ENCODE data around the gene SIGMAR1. TPM values are rescaled to one million over a fixed set of nuclear protein-coding genes. Genes with fewer than 3 reads are reported as not detected.

SIGMAR1 gene
- 100 to 1,000 TPM in 3 of 4 donors, 10 to 100 TPM in 1; 63.5 to 138 (median 111) TPM for total RNA-seq

GRCh38 chr9:34637356-34638137 is at the start of gene SIGMAR1:
SIGMAR1 (minus strand) TSS chr9:34637787; CDS start chr9:34637697, 90 bp downstream.
- Histone ChIP-seq H3K4me1 (peaks cover 0 to 26% (median 10%) of the 10 kb centered on the region in 4 donors), H3K27me3 (no peaks in the 10 kb centered on the region), H3K36me3 (peaks cover 0 to 10% (median 0%) of the 10 kb centered on the region in 3 donors), H3K4me3 (peak within 1 kb of the TSS; percentile 69 to 79 (median 74)), H3K27ac (peak within 1 kb of the TSS; percentile 73 to 86 (median 82)), H3K9me3 (no peaks in the 10 kb centered on the region)
- DNase-seq = peak; percentile 89 to 97 (median 97)
- TF ChIP-seq POLR2A (IDR thresholded peaks at IDR 0.05) (peak; percentile 88 to 89), CTCF (IDR thresholded peaks at IDR 0.05) (peak in 2 of 6 experiments; percentile 30 to 34)

- no peak overlapping the region for H3K27ac ChIP-seq
- no peaks in the 10 kb centered on the region for H3K9me3 ChIP-seq
- peaks cover 0 to 5% (median 0%) of the 10 kb centered on the region in 4 donors for H3K4me1 ChIP-seq
- no peak overlapping the region for H3K4me3 ChIP-seq
- no peaks in the 10 kb centered on the region for H3K36me3 ChIP-seq
- no peak for TF ChIP-seq POLR2A (IDR thresholded peaks at IDR 0.05)
- no peak for TF ChIP-seq CTCF (IDR thresholded peaks at IDR 0.05)
- no peaks in the 10 kb centered on the region for H3K27me3 ChIP-seq
- no peak for DNase-seq
Observed at GRCh38 chr9:34686732-34687131, 49.1 kb upstream of the SIGMAR1 start.

GRCh38 chr9:34686231-34686630 is 48.6 kb upstream of the SIGMAR1 start:
- Histone ChIP-seq H3K4me1 (peaks cover 0 to 4% (median 0%) of the 10 kb centered on the region in 4 donors), H3K27ac (no peak overlapping the region), H3K27me3 (no peaks in the 10 kb centered on the region), H3K4me3 (no peak overlapping the region), H3K9me3 (no peaks in the 10 kb centered on the region), H3K36me3 (no peaks in the 10 kb centered on the region)
- no peak for DNase-seq
- TF ChIP-seq CTCF (IDR thresholded peaks at IDR 0.05) (no peak), POLR2A (IDR thresholded peaks at IDR 0.05) (no peak)

- Histone ChIP-seq H3K9me3 (no peaks in the 10 kb centered on the region), H3K4me1 (no peaks in the 10 kb centered on the region), H3K27me3 (no peaks in the 10 kb centered on the region), H3K27ac (no peak overlapping the region), H3K36me3 (no peaks in the 10 kb centered on the region), H3K4me3 (no peak overlapping the region)
- TF ChIP-seq CTCF (IDR thresholded peaks at IDR 0.05) (no peak), POLR2A (IDR thresholded peaks at IDR 0.05) (no peak)
- DNase-seq = no peak
Observed at GRCh38 chr9:34685591-34685990, 48.0 kb upstream of the SIGMAR1 start.

- no peaks in the 10 kb centered on the region for H3K27me3 ChIP-seq
- H3K9me3 ChIP-seq = no peaks in the 10 kb centered on the region
- H3K4me1 ChIP-seq = no peaks in the 10 kb centered on the region
- H3K27ac ChIP-seq = no peak overlapping the region
- TF ChIP-seq CTCF (IDR thresholded peaks at IDR 0.05) (no peak), POLR2A (IDR thresholded peaks at IDR 0.05) (no peak)
- H3K4me3 ChIP-seq = no peak overlapping the region
- no peaks in the 10 kb centered on the region for H3K36me3 ChIP-seq
- DNase-seq = no peak
Observed at GRCh38 chr9:34684816-34685215, 47.2 kb upstream of the SIGMAR1 start.
